ENCODE measurements around the gene ZNF658.
"Not testable (repeated sequence)": the region's sequence is repeated elsewhere in the genome, so short reads cannot be mapped to it uniquely, and the experiment has no call there.

ZNF658 gene

DNA sequence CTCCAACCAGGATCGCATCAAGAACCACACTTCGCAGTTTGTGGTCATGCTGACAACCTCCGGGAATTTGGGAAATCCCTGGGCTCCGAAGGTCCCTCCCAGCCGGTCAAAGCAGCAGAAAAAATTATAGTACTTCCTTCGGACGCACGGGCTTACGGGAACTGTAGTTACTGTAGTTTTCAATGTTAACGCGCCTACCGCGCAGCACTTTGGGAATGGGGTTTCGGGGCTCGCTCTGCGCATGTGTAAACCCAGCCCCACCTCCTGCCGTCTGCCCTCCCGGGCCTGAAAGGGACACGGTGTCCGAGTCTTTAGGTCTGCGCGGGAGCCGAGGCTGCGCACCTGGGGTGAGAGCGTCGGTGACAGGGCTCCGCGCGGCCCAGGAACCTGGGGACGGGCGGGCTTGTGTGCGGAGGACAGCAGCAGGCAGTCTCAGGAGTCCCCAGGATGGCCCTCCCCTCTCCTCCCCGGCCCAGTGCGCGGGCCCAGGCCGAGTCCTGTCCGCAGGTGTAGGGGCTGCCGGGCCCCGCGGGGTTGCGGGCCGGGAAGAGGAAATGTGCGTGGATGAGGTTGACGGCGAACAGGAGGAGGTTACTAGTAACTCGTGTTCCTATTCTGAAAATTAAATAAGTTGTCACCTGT, at the start of gene ZNF658:
TSS of gene ZNF658 (plus strand) at position 236 of the 642 bp plus-strand sequence. CDS start 2,837 bp downstream, outside the sequence.
- DNase-seq, result not testable (repeated sequence)

DNA sequence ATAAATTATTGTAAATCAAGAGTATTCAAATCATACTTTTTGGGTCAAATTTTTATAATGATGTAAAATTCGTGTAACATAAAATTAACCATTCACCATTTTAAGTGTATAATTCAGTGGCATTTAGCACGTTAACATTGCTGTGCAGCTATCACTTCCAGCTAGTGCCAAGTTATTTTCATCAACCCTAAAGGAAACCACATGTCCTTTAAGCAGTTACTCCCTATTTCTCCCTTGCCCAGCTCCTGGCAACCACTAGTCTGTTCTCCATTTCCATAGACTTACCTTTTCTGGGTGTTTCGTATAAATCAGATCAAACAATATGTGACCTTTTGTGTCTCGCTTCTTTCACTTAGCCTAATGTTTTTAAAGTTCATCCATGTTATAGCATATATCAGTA, 38.8 kb upstream of the ZNF658 start:
- not testable (repeated sequence) for DNase-seq

DNA sequence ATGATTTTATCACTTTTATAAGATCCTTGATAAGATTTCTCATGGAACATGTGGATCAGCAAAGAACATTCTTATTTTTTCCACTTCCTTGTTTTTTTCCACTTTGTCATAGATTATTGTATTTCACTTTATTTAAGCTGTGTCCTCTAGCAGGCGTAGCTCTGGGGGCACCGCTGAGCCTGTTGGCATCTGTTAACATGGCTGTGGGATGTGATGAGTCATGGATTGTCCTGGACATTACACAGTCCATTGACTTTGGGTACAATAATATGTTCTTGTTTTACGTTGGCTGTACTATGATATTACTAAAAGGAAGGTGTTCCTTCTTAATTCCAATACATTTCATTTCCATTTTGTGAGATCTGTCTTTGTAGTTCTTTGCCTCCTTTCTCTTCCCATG, 31.9 kb upstream of the ZNF658 start:
- not testable (repeated sequence) for DNase-seq

DNA sequence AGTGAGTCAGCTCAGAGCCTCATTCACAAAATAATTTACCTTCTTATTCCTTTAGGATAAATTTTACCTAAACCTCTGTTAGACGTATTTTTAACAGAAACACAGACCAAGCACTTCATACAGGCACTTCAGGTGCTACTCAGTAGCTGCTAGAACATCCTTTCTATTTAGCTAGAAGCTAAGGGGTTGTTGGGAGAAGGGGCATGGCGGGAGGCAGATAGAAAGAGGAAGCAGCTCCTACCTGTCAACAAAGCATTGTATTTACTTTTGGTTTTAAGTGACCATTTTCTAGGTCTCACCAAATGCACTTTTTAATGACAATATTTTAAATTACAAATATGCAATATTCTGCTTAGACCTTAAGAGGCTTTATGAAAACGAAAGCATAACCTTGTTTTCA, 19.9 kb upstream of the ZNF658 start:
- not testable (repeated sequence) for DNase-seq

DNA sequence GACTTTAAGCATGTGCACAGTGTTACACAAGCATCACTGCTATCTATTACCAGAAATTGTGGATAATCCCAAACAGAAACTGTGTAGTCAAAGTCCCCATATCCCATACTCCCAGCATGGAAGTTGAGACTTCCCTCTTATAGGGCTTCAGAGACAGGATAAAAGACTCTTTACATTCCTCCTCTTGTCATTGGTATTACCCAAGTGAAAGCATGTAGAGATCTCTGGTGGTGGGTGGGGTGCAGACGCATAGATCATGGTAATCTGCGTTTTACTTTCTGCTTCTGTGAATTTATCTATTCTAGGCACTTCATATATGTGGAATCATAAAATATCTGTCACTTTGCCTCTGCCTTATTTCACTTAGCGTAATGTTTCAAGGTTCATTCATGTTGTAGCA, 18.7 kb upstream of the ZNF658 start:
- not testable (repeated sequence) for DNase-seq

DNA sequence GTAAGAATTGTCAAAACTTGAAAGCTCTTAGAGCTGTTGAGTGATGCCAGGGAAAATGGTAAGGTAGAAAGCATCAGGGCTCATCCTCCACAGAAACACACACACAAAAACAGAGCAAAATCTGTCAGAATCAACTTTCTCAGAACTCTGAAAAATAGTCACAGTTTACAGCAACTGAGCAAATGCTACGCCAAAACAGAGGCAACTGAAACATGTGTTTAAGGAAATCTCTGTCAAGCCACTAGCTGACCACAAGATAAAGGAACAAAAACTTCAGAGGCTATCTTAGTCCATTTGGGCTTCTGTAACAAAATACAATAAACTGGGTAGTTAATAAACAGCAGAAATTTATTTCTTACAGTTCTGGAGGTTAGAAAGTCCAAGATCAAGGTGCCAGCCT, 10.2 kb upstream of the ZNF658 start:
- not testable (repeated sequence) for DNase-seq

DNA sequence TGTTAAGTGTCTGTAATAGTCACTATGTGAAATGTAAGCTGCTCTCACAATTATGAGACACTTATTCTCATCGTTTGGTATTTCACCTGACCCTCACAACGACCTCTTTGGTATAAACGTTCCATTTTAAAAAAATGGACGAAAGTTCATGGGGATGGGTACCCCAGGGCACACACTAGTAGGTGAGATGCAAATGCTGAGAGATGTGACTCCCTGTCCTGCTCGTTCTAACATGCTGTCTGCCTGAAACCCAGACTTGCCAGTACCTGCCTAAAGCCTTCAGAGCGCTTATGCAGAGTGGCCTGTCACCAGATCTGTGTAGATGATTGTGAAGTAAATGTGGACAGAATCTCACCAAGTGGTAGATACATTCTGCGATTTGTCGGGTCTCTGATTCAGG, 616 bp downstream of the ZNF658 start:
- not testable (repeated sequence) for DNase-seq

DNA sequence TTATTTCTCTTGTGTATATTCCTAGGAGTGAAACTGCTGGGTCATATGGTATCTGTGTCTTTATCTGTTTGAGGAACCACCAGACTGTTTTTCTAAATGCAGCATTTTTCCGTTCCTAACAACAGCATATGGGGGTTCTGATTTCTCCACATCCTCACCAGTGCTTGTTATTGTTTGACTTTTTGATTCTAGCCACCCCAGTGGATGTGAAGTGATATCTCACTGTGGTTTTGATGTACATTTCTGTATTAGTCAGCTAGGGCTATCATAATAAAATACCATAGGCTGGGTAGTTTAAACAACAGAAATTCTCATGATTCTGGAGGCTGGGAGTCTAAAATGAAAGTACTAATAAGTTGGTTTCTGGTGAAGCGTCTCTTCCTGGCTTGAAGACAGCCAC, 9.0 kb downstream of the ZNF658 start:
- not testable (repeated sequence) for DNase-seq

DNA sequence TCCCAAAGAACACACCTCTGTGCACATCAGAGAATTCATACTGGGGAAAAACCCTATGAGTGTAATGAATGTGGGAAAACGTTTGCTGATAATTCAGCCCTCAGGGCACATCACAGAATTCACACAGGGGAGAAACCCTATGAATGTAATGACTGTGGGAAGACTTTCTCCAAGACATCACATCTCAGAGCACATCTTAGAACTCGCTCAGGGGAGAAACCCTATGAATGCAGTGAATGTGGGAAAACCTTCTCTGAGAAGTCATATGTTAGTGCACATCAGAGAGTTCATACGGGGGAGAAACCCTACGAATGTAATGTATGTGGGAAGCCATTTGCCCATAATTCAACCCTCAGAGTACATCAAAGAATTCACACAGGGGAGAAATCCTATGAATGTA, 19.5 kb downstream of the ZNF658 start:
- not testable (repeated sequence) for DNase-seq

DNA sequence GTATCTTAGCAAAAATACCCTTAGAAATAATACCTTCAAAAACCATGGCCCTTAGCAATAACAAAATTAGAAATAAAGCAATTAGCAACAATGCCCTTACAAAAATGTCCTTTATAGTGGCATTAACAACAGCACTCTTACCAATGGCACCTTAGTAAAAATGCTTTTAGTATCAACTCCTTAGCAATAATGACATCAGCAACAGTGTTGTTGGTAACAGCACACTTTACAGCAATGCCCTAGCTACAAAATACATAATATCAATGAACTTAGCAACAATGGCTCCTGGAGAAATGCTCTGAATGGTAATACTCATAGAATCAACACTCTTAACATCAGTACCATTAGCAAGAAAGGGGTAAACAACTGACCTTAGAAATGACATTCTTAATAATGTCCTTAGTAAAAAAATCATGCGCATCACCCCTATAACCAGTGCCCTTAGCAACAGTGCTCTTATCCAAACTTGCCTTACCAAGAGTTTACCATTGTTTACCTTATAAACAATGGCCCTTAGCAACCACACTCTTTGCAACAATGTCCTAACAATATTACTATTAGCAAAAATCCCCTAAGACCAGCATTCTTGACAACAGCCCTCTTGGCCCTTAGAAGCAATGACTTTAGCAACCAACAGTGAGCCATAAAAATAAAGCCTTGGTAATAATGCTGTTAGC, 35.8 kb downstream of the ZNF658 start:
- DNase-seq, result not testable (repeated sequence)

DNA sequence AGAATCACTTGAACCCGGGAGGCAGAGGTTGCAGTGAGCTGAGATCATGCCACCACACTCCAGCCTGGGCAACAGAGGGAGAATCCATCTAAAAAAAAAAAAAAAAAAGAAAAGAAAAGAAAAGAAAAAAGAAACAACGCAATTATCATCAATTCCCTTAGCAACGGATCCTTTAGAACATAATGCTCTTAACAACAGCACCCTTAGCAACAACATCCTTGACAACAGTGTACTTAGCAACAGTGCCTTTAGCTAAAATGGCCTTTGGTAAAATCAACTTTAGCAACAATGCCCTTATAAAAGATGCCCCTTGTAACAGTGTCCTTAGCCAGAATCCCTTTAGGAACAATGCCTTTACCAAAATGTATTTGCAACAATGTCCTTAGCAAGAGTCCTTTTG, 37.1 kb downstream of the ZNF658 start:
- DNase-seq, result not testable (repeated sequence)

DNA sequence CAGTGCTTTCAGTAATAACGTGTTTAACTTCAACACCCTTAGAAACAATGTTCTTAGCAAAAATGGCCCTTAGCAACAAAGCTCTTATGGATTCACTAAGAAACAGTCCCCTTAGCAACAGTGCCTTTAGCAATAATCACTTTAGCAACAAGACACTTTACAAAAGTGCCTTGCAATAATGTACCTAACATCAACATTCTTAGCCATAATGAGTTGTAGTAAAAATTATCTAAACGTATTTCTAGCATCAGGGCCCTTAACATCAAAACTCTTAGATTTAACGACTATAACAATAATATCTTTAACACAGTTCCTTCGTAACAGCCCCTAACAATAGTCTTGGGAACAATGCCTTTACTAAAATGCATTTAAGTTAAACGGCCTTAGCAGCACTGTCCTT, 37.8 kb downstream of the ZNF658 start:
- DNase-seq, result not testable (repeated sequence)

DNA sequence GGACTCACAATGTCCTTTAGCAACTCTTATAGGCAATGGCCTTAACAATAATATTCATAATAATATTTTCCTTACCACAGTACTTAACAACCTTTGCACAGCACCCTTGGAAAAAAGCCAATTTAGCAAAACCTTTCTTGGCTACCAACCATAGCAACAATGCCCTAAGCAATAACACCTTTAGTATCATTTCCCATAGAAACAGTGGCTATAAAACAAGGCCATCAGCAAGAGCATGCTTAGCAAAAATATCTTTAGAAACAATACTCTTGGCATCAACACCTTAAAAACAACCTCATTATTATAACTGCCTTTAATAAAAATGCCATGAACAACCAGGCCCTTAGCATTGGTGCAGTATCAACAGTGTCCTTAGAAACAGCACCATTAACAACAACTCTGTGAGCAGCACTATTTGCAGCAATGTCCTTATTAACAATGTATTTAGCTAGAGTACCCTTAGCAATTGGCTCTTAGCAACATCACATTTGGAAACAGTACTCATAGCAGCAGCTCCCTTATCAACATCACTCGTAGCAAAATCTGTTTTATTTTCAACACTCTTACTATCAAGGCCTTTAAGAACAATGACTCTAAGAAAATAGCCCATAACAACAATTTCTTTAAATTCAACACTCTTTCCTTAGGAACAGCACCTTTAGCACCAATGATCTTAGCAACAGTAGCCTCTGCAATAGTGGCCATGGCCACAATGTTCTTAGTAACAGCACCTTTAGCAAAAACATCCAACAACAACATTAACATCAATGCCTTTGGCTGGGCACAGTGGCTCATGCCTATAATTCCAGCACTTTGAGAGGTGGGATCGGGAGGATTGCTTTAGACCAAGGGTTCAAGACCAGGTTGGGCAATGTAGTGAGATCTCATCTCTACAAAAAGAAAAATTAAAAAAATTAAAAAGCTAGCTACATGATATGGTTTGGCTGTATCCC, 39.6 kb downstream of the ZNF658 start:
- DNase-seq, result not testable (repeated sequence)

DNA sequence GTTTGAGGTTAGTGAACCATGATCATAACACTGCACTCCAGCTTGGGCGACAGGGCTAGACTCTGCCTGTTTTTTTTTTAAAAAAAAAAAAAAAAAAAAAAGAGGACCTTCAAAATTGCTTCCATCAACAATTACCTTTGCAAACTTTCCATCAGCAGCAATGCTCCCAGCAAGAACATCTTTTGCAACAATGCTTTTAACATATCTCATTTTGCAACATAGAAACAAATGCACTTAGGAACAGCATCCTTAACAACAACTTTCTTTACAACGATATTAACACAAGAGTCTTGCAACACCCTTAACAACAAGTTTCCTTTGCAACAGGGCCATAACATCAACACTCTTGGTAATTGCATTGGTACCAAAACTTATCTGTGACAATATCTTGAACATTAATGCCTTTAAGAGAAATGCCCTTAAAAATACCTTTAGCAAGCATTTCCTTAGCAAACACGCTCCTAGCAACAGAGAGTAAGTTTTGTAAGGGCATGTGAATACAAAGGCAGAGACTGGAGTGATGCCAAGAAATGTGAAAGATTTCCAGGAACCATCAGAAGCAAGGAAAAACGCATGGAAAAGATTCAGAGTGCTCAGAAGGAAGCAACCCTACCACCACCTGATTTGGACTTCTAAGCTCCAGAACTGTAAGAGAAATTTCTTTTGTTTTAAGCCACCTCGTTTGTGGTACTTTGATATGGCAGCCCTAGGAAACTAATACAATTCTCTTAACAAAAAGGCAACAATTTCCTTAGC, 42.1 kb downstream of the ZNF658 start:
- DNase-seq, result not testable (repeated sequence)

DNA sequence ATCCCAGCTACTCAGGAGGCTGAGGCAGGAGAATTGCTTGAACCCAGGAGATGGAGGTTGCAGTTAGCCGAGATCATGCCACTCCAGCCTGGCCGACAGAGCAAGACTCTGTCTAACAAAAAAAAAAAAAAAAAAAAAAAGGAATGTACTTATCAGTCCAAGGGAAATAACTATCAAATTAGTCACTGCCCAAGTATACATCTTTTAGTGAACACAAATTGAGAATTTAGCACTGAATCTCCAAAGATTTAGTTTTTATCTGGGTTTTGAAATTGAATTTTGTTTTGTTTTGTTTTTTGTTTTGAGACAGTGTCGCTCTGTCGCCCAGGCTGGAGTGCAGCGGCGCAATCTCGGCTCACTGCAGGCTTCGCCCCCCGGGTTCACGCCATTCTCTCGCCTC, 52.1 kb downstream of the ZNF658 start:
- not testable (repeated sequence) for DNase-seq
